GM18907 (cell line): Measurements from ENCODE around the gene OR8B8.
"Not testable (repeated sequence)": the region's sequence is repeated elsewhere in the genome, so short reads cannot be mapped to it uniquely, and the experiment has no call there.

Source experiments
- ATAC-seq: cut with Tn5 transposase; IDR thresholded peaks from one replicate; pipeline ENCODE4 v1.9.1; 2021; ENCODE audit warnings: mild to moderate bottlenecking, moderate library complexity; ENCODE audit not compliant: unreplicated experiment

The OR8B8 gene, protein sequence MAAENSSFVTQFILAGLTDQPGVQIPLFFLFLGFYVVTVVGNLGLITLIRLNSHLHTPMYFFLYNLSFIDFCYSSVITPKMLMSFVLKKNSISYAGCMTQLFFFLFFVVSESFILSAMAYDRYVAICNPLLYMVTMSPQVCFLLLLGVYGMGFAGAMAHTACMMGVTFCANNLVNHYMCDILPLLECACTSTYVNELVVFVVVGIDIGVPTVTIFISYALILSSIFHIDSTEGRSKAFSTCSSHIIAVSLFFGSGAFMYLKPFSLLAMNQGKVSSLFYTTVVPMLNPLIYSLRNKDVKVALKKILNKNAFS

DNA sequence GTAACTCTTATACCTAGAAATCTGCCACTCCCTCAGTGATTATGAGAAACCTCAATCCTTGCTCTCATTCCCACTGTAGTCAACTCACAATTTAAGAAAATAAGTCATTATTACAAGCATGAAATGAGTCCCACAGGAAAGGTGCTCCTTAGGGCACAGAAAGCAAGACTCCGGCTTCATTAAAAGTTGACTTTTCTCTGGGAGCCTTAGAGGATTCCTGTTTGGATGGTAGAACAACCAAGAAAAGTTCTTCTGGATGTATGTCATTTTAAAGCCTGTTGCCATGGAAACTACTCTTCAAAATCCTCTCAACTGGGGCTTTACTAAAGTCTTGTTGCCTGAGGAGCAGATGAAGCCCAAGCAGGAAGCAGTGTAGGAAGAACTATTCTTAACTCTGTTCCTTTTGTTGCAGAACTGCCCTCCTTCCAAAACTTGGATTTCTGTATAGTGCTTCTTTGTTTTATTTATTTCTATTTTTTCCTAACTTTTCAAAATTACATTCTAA, at the start of gene OR8B8:
Gene OR8B8 (minus strand): TSS at position 51 of the 505 bp plus-strand sequence. CDS start 4,611 bp downstream, outside the sequence.
- ATAC-seq = no peak

DNA sequence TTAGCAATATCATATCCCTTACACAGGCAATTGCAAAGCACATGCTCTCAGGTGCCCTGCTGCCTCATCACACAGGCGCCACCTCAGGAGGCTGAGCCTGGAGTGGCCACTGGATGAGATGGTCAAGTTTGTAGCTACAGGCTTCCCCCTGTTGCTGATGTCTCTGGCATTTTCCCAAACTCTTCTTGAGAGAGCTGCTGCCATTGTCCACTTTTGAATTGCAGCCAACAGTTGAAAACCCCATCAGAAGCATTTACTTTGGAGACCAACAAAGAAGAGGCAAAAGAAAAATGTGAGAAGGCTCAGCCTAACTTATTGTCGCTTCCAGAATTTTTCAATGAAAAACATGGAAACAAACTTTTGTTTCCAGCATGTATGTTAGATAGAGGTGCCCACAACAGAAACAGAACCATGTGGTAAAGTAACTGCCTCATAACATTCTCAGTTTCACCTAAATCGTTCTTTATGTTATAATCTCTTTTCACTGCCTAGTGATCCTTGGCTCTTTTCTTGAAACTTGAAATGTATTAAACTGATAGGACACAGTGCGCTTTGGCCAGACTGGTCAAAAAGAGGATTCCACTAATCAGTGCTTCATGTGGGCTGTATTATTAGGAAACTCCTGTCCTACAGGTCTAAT, 47.6 kb upstream of the OR8B8 start:
- no peak for ATAC-seq

DNA sequence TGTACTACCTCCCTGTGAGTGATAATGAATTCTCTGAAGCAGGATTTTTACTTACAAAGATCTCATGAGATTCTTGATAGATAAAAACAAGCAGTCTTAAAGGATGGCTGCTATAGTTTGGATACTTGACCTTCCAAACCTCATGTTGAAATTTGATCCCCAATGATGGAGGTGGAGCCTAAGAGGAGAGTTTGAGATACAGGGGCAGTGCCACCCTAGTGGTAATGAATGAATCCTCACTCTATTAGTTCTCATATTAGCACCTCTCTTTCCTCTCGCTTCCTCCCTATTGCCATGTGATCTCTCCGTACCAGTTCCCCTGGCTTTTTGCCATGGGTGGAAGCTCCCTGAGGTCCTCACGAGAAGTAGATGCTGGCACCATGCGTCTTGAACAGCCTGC, 37.9 kb upstream of the OR8B8 start:
- no peak for ATAC-seq

DNA sequence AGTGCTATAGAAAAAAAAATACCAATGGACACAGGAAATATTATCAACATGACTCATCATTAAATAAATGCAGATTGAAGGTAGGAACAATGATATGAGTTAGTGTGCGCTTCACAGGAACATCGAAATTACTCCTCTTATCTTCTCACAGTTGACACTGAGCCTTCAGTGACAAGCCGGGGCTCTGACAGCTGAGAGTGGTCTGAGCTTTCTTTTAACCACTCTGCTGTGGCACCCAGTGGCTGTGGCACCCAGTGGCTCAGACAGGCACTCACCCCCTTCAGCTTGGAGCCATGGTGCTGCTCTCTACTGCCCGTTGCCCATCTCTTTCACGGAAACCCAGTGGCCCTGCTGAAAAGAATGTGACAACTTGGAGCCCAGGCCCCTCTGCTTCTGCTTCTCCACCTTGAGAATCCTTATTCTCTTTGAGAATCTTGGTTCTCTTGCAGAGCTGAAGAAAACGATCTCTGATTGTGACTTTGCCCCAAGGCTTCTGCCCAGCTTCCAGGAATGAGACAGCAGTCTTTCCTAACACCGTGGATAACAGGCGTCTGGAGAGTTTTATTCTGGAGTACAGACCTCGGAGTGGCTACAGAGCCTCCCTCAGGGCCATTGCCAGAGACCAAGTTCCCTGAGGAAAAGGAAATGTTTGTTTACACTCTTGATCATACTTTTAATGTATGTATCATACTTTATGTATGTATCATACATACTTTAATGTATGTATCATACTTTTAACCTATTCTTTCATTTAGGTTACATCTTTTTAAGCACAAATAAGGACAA, 37.1 kb upstream of the OR8B8 start:
- no peak for ATAC-seq

DNA sequence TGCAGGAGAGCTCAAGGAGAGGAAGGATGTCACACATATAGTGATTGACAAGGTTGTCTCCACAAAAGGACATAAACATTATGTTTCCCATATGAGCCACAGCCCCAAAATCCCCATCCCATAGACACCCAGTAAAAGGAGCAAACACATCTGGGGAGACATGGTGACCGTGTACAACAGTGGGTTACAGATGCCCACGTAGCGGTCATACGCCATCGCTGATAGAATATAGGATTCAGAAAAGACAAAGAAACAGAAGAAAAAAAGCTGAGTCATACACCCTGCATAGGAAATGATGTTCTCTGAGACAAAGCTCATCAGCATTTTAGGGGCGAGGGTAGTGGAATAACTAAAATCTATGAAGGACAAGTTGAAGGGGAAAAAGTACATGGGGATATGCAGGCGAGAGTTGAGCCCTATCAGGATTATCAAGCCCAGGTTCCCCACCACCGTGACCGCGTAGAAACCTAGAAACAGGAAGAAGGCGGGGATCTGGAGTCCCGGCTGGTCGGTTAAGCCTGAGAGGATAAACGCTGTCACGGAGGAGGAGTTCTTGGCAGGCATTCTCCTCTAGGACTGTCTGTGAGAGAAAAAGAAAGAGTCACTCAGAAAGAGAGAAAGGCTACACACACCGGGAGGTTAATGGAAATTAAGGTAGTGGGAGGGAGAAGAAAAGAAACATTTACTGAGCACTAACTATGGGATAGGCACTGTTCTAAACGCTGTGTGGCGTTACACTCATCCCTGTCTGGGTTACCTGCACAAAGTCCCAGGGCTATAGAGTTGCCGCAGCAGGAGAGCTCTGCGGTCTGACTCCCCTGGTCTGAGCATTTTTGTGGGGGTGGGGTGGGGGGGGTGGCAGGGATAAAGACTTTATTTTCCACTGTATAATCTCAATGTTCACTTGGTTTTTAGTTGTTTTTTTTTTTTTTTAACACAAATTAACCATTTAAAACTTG, 36.1 kb upstream of the OR8B8 start:
- no peak for ATAC-seq

DNA sequence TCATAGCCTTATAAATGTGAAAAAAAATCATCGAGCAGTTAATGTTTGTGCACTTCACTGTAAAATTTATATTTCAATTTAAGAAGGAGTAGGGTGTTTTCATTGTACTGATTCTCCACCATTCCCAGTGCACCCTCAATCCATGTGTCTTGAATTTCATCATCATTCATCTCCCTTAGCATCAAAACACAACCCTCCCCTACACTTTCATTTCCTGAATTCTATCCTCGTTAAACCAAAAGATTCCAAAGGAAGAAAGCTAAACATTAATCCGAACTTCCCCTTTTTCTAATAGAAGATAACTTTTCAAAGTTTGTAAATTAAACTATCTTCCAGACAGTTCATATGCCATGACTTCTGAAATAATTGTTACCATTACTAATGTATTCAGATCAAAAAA, 34.1 kb upstream of the OR8B8 start:
- no peak for ATAC-seq

DNA sequence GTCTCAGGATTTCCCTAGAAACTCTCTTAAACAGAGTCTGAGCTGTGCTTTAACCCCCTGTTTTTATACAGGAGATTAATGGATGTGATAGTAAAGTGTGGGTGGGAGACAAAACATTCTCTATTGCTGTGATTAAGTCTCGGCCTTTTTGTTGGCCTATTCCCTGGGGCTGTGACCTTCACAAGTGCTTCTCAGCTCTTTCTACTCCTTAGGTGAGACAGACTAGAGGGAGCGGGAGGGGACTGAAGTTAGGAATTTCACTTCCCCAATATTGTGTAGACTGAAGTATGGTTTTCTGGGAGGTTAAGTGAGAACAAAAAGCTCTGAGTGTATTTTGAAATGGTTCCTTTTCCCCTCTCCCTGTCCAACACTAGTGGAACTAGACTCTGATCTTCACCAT, 29.8 kb upstream of the OR8B8 start:
- no peak for ATAC-seq

DNA sequence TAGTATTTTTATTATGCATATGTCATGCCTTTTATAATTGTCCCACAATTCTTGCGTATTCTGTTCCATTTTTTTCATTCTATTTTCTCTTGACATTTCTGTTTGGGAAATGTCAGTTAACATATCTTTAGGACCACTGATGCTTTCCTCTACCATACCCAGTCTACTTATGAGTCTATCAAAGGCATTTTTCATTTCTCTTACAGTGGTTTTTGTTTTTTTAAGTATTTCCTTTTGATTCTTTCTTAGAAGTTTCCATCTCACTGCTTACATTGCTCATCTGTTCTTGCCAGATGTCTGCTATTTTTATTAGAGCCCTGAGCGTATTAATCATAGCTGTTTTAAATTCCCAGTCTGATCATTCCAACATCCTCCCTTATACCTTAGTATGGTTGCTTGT, 29.3 kb upstream of the OR8B8 start:
- ATAC-seq = no peak

DNA sequence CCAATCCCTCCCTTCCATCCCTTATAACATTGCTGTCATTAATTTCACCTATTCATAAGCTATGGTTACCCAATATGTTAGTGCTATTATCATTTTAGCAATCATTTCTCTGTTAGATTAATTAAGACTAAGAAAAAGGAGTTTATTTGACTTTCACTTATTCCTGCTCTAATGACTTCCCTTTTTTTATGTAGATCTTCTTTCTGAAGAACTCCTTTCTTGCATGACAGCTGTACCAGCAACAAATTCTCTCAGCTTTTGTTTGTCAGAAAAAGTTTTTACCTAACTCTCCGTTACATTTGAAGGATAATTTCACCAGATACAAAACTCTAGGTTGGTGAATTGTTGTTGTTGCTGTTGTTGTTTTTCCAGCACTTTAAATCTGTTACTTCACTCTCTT, 28.6 kb upstream of the OR8B8 start:
- ATAC-seq = no peak

DNA sequence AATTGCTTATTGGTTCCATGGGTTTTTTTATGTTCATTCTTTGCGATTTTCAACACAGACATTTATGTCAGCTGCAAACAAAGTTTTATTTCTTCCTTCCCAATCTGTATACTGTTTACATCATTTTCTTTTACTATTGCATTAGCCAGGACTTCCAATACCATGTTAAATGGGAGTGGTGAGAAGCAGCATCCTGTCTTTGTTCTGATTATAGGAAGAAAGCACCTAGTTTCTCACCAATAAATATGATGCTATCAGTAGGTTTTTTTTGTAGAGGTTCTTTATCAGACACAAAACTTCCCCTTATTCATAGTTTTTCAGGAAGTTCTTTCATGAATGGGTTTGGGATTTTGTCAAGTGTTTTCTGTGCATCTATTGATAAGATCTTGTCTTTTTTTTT, 28.0 kb upstream of the OR8B8 start:
- ATAC-seq = no peak

DNA sequence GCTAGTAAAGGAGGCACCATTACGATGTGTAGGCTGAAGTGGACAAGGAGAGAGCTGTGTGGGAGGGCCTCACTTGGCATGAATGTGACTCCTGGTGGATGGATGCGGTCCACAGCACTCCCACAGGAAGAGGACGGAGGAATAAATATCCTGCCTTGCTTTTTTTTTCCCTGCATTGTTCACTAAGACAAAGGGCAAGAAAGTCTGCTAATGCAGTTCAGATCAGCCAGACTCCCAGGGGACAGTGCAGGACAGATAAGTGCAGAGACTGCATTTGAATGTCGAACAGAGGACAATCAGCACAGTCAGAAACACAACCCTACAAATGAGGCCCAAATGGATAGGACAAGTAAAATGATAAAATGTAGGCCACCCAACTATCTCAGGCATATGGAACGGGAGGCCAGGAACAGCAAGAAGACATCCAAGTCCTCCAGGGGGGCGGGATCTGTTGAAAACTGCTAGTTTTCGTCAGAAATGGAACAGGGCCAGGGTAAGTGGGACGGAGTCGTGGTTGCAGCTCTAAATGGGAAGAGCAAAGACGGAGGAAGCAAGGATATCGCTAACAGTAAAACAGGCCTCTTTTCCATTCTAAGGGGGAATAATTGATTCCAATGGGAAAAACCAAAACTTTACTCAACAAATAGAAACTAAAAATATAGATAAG, 25.2 kb upstream of the OR8B8 start:
- ATAC-seq = no peak

DNA sequence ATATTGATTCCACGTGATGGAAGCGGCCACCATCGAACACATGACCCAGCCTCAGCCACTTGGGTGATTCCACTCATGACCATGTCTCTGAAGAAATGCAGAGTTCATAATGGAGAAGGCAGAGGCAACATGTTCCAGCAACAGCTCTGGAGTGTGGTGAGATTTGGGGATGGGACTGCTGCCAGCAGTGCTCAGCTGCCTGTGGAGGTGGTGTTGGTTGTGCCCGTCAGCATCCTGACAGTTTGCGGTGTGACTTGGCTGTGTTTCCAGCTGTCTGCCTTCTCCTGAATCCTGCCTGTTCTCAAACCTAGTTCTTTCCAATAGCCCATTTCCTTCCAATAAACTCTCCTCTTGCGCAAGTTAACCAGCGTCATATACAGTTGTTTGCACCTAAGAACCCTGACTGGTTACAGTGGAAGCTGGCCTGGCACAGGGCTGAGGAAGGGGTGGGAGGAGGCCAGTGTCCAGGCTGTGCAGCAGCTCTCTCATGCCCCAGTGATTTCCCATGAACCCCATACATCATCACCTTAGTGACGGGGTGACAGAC, 22.0 kb upstream of the OR8B8 start:
- no peak for ATAC-seq

DNA sequence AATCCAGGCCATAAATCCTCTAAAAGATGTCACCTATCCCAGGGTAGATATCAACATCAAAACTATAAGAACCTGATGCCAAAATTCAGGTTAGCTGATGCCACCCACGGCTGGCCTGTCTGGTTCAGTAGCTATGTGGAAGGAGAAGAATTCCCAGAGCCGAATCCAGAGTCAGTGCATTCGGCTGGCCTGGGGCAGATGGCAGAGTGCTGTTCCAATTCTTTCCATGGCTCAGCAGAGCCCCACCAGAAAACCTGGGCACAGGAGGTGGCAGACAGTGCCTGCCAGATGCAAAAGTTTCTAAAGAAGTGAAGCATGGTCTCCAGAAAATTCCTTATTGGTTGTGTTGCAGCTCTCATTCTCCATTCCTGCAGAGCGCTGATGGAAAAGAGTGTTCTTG, 19.9 kb upstream of the OR8B8 start:
- no peak for ATAC-seq

DNA sequence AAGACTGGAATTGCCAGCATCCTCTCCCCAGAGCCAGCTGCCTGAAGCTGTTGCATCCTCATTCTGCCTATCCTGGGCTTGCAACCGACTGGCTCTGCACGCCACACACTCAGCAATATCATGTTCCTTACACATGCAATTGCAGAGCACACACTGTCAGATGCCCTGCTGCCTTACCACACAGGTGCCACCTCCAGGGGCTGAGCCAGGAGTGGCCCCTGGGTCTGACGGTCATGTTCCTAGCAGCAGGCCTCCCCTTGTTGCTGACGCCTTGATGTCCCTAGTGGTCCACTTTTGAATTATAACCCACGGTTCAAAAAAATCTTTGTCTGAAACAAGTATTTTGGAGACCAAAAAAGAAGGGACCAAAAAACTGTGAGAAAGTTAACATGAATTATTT, 18.5 kb upstream of the OR8B8 start:
- ATAC-seq = no peak

DNA sequence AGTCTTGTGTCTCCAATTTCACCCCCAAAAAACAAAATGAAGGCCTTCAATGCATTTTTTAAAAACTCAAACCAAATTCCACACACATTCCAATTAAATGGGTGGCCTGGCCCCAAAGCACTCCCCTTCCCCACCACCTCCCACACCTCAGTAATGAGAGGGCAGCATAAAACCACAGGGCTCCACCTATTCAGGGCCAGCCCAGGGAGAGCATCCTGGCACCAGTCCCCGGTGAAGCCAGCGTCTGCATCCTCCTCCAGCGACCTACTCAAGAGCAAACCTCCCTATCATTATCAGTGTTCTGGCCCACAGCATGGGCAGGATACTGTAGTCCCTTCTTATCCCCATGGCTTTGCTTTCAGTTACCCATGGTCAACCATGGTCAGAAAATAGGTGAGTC, 17.8 kb upstream of the OR8B8 start:
- no peak for ATAC-seq

DNA sequence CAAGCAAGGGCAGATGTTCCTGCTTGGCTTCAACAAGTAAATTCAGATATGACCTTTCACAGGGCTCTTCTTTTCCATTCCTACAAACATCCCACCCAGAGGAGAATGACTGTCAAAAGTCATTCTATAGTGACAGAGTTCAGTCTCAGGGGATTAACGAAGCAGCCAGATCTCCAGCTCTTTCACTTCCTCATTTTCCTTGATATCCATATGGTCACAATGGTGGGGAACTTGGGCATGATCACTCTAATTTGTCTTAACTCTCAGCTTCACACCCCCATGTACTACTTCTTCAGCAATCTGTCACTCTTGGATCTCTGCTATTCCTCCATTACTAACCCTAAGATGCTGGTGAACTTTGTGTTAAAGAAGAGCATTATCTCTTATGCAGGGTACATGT, 15.0 kb upstream of the OR8B8 start:
- ATAC-seq = no peak

DNA sequence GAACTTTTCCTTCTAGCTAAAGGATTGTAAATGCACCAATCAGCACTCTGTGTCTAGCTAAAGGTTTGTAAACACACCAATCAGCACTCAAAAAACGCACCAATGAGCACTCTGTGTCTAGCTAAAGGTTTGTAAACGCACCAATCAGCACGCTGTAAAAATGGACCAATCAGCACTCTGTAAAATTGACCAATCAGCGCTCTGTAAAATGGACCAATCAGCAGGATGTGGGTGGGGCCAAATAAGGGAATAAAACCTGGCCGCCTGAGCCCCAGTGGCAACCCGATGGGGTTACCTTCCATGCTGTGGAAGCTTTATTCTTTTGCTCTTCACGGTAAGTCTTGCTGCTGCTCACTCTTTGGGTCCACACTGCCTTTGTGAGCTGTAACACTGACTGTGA, 13.9 kb upstream of the OR8B8 start:
- not testable (repeated sequence) for ATAC-seq

DNA sequence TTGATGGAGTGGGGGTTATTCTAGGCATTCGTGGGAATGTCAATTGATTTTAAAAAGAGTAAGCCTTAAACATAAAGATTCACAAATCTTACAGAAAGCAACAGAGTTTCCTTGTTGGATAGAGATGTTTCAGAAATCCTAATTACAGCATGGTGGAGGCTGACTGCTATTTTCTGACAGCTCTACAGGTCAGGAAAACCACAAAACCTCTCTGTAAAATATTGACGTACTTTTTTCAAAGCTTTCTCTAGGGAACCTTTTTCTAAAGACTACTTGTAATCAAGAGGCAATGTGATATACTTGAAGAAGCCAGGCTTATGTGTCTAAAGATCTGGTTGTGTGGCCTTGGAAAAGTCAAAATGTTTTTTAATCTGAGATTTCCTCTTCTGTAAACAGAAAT, 9.1 kb upstream of the OR8B8 start:
- ATAC-seq = no peak

DNA sequence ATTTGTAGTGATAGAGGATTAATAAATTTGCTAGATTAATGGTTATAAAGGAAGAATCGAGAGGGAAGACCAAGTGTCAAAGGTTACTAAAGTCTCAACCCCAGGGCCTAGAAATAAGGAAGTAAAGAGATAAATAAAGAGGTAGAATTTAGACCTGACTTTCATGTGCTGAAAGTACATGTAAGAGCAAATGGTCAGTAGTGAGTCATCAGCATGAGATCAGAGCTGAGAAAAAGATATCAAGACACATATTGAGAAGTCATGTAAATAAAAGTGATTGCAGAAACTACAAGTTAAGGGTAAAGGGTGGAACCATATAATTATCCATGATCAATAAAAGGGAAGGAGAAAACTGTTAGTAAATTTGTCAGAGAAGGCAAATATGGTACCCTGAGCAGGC, 1.4 kb upstream of the OR8B8 start:
- no peak for ATAC-seq

DNA sequence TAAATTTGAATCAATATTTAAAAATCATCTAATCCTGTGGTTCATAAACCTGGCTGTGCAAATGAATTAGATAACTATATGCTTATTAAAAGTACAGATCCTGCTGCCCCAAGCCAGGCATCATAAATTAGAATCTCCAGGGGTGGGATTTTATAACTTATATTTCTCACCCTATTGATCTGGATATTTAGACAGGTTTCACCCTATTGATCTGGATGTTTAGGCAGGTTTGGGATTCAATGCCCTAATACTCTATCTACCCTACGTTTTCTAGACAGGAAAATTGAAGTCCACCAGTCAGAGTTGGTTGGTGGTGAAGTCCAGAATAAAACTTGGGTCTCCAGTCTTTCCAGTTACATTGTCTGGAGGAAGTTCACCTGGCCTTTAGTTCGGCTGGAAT, 2.6 kb downstream of the OR8B8 start:
- ATAC-seq = no peak
